Right lobe of liver (tissue), 4 donors: ENCODE data around the gene TOMM40L.
"Not testable (repeated sequence)": the region's sequence is repeated elsewhere in the genome, so short reads cannot be mapped to it uniquely, and the experiment has no call there.

Source experiments
- CTCF ChIP-seq, 4 donors: fragments of 200-600 bp in 3 of 4; fragments of 450-650 bp in 1 of 4; IDR thresholded peaks; one replicate each; pipeline versions ENCODE4 v1.5.1 to v1.8.0; 2016 to 2022; ENCODE audit warnings: antibody characterized with exemption in 4 of 4, mild to moderate bottlenecking in 2 of 4
- POLR2A ChIP-seq: fragments of 450-650 bp; IDR thresholded peaks from one replicate; pipeline ENCODE4 v1.6.1; 2017; ENCODE audit warnings: antibody characterized with exemption, mild to moderate bottlenecking
- donor health status: DM: no; HTN: no; CAD: no.
- donor health status: DM: no; HTN: no; CAD: no.
- donor health status: DM: no; HTN: yes; CAD: no.

GRCh38 chr1:161255955-161256520 lies 30.2 kb downstream of the TOMM40L start:
- TF ChIP-seq CTCF (IDR thresholded peaks at IDR 0.05); POLR2A: not testable (repeated sequence)
